AG04449 (cell line): ENCODE measurements around the gene LSM4.
"Not testable (repeated sequence)": the region's sequence is repeated elsewhere in the genome, so short reads cannot be mapped to it uniquely, and the experiment has no call there.

Experiments used
- CTCF ChIA-PET: fragments of 350-600 bp; formaldehyde crosslinking; extraction: SDS; loops from one replicate; lab custom pipeline; 2021; ENCODE audit warnings: antibody characterized with exemption; lab: Yijun Ruan, JAX
- POLR2A ChIA-PET: fragments of 400-600, 350-600 bp; formaldehyde crosslinking; extraction: SDS; loops from one replicate; lab custom pipeline; 2020; ENCODE audit warnings: antibody characterized with exemption, inconsistent platforms; lab: Yijun Ruan, JAX
- DNase-seq: peaks from one replicate; pipeline ENCODE4 v3.0.0-alpha.2; 2010; ENCODE audit warnings: low read depth, low spot score
- H3K4me3 ChIP-seq: 2 replicates; pipeline ENCODE4 v1.5.1; 2011; ENCODE audit warnings: low read depth, mild to moderate bottlenecking, control low read depth, low read length
- TF ChIP-seq, protein P1 (sequence below): IDR thresholded peaks from one replicate; pipeline ENCODE4 v1.5.1; 2011; ENCODE audit warnings: mild to moderate bottlenecking, moderate library complexity, low read length, control low read depth, inconsistent platforms; ENCODE audit not compliant: insufficient read depth; ENCODE audit errors: missing control alignments

LSM4 gene

DNA sequence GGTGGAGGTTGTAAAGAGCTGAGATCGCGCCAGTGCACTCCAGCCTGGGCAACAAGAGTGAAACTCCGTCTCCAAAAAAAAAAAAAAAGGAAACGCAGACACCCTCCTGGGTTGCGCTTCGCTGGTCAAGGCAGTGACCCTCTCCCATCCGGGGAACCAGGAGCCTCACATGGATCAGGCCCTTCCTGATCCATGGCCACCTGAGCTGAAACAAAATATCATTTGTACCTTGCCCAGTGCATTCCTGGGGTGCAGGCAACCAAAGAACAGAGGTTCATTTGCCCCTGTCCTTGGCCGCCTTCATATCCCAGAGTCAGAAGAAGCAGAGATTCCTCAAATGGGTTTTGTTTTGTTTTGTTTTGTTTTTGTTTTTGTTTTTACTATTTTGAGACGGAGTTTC lies 8.0 kb upstream of the LSM4 start:
- no peak overlapping the region for H3K4me3 ChIP-seq
- DNase-seq: no peak
- ChIA-PET POLR2A (interaction anchor here (0.6 to 7.3 kb wide), 2 partner anchors 52 to 122 kb away, joined by 3 to 87 read pairs; partner anchors contain the start of gene JUND), CTCF (interaction anchor here (1.0 to 7.7 kb wide), 5 partner anchors 10 to 83 kb away, joined by 3 to 321 read pairs (median 4); partner anchors contain the start of genes IQCN and JUND)
- TF ChIP-seq, protein P1, sequence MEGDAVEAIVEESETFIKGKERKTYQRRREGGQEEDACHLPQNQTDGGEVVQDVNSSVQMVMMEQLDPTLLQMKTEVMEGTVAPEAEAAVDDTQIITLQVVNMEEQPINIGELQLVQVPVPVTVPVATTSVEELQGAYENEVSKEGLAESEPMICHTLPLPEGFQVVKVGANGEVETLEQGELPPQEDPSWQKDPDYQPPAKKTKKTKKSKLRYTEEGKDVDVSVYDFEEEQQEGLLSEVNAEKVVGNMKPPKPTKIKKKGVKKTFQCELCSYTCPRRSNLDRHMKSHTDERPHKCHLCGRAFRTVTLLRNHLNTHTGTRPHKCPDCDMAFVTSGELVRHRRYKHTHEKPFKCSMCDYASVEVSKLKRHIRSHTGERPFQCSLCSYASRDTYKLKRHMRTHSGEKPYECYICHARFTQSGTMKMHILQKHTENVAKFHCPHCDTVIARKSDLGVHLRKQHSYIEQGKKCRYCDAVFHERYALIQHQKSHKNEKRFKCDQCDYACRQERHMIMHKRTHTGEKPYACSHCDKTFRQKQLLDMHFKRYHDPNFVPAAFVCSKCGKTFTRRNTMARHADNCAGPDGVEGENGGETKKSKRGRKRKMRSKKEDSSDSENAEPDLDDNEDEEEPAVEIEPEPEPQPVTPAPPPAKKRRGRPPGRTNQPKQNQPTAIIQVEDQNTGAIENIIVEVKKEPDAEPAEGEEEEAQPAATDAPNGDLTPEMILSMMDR: no peak

DNA sequence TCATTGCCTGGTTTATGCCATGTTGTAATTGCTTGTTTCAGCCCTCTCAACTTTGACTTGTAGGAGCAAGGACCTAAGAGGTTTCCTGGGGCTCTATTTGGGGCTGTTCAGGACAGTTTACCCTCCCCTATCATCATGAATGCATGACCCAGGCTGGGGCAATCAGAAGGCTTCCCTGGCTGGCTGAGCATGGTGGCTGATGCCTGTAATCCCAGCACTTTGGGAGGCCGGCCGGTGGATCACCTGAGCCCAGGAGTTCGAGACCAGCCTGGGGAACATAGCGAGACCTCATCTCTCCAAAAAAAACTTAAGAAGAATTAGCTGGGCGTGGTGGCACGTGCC lies 6.1 kb upstream of the LSM4 start:
- no peak for DNase-seq
- peak overlapping the region; percentile 46 for H3K4me3 ChIP-seq
- ChIA-PET CTCF (interaction anchor here (0.6 to 7.7 kb wide), 43 partner anchors 8 to 235 kb away, joined by 3 to 321 read pairs (median 6); partner anchors contain the start of genes GDF15, IQCN, JUND and SSBP4), POLR2A (interaction anchor here (0.7 to 7.3 kb wide), 6 partner anchors 11 to 57 kb away, joined by 3 to 87 read pairs (median 4); partner anchors contain the start of genes GDF15 and JUND)
- TF ChIP-seq, protein P1: no peak

DNA sequence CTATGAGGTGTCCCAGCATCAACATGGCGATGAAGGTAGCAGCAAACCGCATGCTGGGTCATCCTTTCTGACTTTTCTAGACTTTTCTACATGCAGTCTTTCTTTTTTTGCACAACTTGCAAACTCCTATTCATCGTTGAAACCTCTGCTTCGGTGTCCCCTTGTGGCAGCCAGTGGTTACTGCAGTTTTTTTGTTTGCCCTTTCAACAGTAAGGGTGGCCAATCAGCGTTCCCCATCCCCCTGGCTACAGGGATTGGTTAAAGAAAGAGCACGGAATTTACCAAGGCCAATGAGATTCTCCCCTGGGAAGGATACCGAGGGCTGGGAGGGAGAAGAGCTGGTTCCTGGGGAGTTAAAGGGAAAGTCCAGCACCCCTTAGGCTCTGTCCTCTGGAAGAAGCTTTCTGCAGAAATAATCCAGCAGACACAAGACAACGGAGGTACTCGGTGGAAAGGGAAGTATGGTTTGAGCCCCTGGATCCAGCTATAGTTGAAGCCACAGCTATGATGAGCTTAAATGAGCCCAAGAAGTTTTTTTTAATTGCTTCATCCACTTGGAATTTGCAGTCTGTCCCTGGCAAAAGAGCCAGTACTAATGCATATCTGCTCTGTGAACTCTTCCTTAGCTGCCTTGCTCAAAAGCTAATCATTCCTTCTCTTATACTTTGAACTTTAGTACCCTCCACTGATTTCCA lies 5.6 kb upstream of the LSM4 start:
- TF ChIP-seq, protein P1: peak; percentile 78
- peak; percentile 87 for DNase-seq
- POLR2A ChIA-PET: interaction anchor here (0.7 to 7.3 kb wide), 7 partner anchors 11 to 59 kb away, joined by 3 to 87 read pairs (median 4); partner anchors contain the start of genes GDF15 and JUND
- peak overlapping the region; percentile 46 for H3K4me3 ChIP-seq
- CTCF ChIA-PET: interaction anchor here (0.6 to 7.7 kb wide), 43 partner anchors 8 to 235 kb away, joined by 3 to 321 read pairs (median 6); partner anchors contain the start of genes GDF15, IQCN, JUND and SSBP4

DNA sequence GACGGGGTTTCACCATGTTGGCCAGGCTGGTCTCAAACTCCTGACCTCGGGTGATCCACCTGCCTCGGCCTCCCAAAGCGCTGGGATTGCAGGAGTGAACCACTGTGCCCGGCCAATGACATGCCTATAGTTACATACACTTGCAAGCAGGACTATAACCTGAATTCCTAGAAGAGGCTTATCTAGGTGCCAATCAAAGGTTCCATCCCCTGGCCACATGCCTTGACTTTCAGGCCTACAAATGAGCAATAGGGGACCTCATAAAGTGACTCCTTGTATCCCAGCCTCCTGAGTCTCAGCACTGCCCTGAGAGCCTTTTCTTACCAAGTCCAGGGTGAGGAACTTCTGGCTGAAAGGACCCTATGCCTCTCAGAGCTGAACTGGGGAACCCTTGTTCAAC lies 3.9 kb upstream of the LSM4 start:
- ChIA-PET CTCF (interaction anchor here (1.0 to 7.7 kb wide), 9 partner anchors 11 to 165 kb away, joined by 3 to 321 read pairs (median 10); partner anchors contain the start of genes IQCN and JUND), POLR2A (interaction anchor here (7.3 kb wide), 1 partner anchor 47 kb away, joined by 87 read pairs; the partner anchor contains the start of gene JUND)
- DNase-seq: no peak
- H3K4me3 ChIP-seq: no peak overlapping the region
- TF ChIP-seq, protein P1: no peak

DNA sequence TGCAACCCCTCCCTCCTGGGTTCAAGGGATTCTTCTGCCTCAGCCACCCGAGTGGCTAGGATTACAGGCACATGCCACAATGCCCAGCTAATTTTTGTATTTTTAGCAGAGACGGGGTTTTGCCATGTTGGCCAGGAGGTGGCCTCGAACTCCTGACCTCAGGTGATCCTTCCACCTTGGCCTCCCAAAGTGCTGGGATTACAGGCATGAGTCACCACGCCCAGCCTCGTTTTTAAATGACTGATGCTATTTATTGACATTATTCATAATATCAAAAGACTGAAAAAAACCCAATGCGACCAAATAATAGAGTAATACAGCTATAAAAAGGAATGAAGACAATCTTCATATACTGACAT lies 1.5 kb upstream of the LSM4 start:
- DNase-seq, H3K4me3 ChIP-seq: not testable (repeated sequence)
- ChIA-PET CTCF (interaction anchor here (0.9 to 7.7 kb wide), 4 partner anchors 8 to 87 kb away, joined by 3 to 321 read pairs (median 24); partner anchors contain the start of genes IQCN and JUND), POLR2A (interaction anchor here (7.3 kb wide), 1 partner anchor 45 kb away, joined by 87 read pairs; the partner anchor contains the start of gene JUND)

DNA sequence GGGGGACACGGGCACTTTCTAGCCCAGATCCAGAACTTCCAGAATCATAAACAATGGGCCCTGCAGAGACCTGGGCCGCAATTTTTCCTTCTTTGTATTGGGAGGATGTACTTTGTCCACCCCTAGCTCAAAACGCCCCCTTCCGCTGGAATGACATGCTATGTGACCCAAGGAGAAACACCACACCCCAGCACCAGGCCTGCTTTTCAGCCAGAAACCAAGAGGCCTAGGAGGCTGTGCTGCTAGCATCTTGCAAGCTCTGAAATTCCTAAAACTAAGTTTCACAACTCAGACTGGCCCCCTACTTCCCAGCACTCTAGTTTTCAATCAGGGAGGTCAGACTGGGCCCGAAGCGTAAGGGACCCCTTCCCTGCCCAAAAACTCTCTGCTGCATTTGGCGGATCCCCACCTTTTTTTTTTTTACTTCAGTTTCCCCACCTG lies 538 bp downstream of the LSM4 start:
- DNase-seq: no peak
- TF ChIP-seq, protein P1: peak; percentile 27
- ChIA-PET POLR2A (interaction anchor here (0.5 to 3.8 kb wide), 5 partner anchors 17 to 92 kb away, joined by 3 to 146 read pairs (median 11); partner anchors contain the start of gene JUND), CTCF (interaction anchor here (0.7 to 8.0 kb wide), 23 partner anchors 9 to 209 kb away, joined by 3 to 161 read pairs (median 5); partner anchors contain the start of genes GDF15 and JUND)
- H3K4me3 ChIP-seq: peak overlapping the region; percentile 84
